ENCODE measurements around the gene SHISA7.
"Not testable (repeated sequence)": the region's sequence is repeated elsewhere in the genome, so short reads cannot be mapped to it uniquely, and the experiment has no call there.

GRCh38 chr19:55448175-55448490 lies 5.0 kb upstream of the SHISA7 start:
- not testable (repeated sequence) for TF ChIP-seq ZC3H10 (CRISPR knock-in tag; IDR thresholded peaks at IDR 0.05); PATZ1 (CRISPR knock-in tag; IDR thresholded peaks at IDR 0.05; ENCODE audit: borderline replicate concordance); ZFP3 (CRISPR knock-in tag; IDR thresholded peaks at IDR 0.05); ZNF70 (CRISPR knock-in tag; IDR thresholded peaks at IDR 0.05); CREB5 (CRISPR knock-in tag; IDR thresholded peaks at IDR 0.05; ENCODE audit: low read depth); ZFP30 (CRISPR knock-in tag; IDR thresholded peaks at IDR 0.05); RARB (CRISPR knock-in tag; IDR thresholded peaks at IDR 0.05); ISL1 (CRISPR knock-in tag; IDR thresholded peaks at IDR 0.05); TOX (CRISPR knock-in tag; IDR thresholded peaks at IDR 0.05; ENCODE audit: borderline replicate concordance); ZNF8 (CRISPR knock-in tag; IDR thresholded peaks at IDR 0.05); ARNTL (CRISPR knock-in tag; IDR thresholded peaks at IDR 0.05; ENCODE audit: borderline replicate concordance, low read depth); TSHZ2 (CRISPR knock-in tag; IDR thresholded peaks at IDR 0.05)
